Measurements from ENCODE around the gene SHOC1.
A peak's percentile ranks its signal among the peaks of the same experiment; 100 is the strongest.
"Not testable (repeated sequence)": the region's sequence is repeated elsewhere in the genome, so short reads cannot be mapped to it uniquely, and the experiment has no call there.

SHOC1 gene

GRCh38 chr9:111815285-111816070 is 20.7 kb upstream of the SHOC1 start:
- no peak overlapping the region for H3K4me3 Mint-ChIP-seq
- H3K27ac Mint-ChIP-seq = no peak overlapping the region
- H3K9me3 Mint-ChIP-seq = no peaks in the 10 kb centered on the region

DNA sequence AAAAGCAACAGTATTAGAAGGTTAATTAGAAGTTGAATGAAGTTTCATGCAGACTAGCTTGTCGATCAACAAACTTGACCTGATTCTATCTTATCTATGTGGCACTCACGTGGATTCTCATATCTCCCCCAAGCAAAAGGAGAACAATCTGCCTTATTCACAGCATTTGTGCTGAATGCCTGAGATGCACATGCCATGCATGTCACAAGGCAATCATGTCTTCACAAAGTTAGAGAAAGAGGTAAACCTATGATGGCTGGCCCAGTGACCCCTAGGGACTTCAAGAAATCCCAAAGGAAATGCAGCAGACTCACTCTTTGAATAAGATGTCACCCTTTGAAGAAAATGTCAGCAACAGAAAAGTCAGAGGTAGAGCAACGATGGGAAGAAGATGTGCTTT is 17.6 kb upstream of the SHOC1 start:
- no peaks in the 10 kb centered on the region for H3K36me3 Mint-ChIP-seq (ENCODE audit: low read depth)
- peaks cover 1% of the 10 kb centered on the region for H3K4me1 Mint-ChIP-seq
- no peak for DNase-seq
- no peaks in the 10 kb centered on the region for H3K9me3 Mint-ChIP-seq
- H3K4me3 Mint-ChIP-seq = no peak overlapping the region
- H3K27ac Mint-ChIP-seq = no peak overlapping the region
- ATAC-seq = no peak
- H3K27me3 Mint-ChIP-seq = no peaks in the 10 kb centered on the region

More at GRCh38 chr9:111815285-111816070, 20.7 kb upstream of the SHOC1 start:
- H3K27me3 Mint-ChIP-seq = no peaks in the 10 kb centered on the region
- ATAC-seq (no peak), DNase-seq (no peak)
- no peaks in the 10 kb centered on the region for H3K4me1 Mint-ChIP-seq
- no peaks in the 10 kb centered on the region for H3K36me3 Mint-ChIP-seq (ENCODE audit: low read depth)

DNA sequence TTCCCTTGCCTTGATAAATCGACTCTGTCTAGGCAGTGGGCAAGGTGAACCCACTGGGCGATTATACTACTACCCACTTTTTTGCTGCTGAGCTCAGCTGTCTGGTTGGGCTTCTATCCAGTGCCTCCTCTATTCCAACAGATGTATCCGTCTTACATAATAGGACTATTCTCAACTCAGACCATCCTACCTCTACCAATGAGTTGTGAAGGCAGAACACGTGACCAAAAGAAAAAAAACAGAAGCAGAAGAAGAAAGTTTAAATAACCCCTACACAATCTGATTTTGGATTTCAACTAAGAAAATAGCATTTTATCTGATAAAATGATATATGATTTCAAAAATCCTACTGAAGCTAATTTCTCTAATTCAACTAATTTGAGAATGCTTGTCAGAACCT is 16.2 kb upstream of the SHOC1 start:
- DNase-seq (no peak), ATAC-seq (no peak)
- Mint-ChIP-seq H3K9me3 (no peaks in the 10 kb centered on the region), H3K4me1 (peaks cover 8% of the 10 kb centered on the region), H3K27me3 (no peaks in the 10 kb centered on the region), H3K27ac (no peak overlapping the region), H3K4me3 (no peak overlapping the region), H3K36me3 (ENCODE audit: low read depth) (no peaks in the 10 kb centered on the region)

GRCh38 chr9:111810415-111810814 is 15.7 kb upstream of the SHOC1 start:
- H3K27me3 Mint-ChIP-seq; H3K36me3 Mint-ChIP-seq (ENCODE audit: low read depth); H3K4me3 Mint-ChIP-seq; H3K27ac Mint-ChIP-seq; ATAC-seq; H3K9me3 Mint-ChIP-seq; DNase-seq: not testable (repeated sequence)
- peaks cover 13% of the 10 kb centered on the region for H3K4me1 Mint-ChIP-seq

DNA sequence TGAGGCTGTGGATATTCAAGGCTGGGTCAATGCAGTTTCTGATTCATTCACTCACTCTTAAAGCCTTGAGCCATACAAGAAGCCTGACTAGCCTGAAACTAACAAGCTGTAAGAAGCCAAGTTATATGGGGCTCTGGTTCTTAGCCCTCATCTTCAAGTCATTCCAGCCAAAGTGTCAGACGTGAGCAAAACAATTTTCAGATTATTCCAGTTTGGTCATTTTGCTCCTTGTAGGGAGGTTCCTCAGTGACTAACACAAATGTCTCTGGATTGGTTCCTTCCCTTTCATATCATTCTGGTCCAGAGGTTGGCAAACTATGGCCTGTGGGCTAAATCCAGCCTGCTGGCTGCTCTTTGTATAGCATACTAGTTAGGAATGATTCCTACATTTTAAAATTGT is 12.5 kb upstream of the SHOC1 start:
- ATAC-seq (no peak), DNase-seq (no peak)
- no peaks in the 10 kb centered on the region for H3K27me3 Mint-ChIP-seq
- no peak overlapping the region for H3K27ac Mint-ChIP-seq
- peaks cover 3% of the 10 kb centered on the region for H3K36me3 Mint-ChIP-seq (ENCODE audit: low read depth)
- H3K9me3 Mint-ChIP-seq = no peaks in the 10 kb centered on the region
- H3K4me3 Mint-ChIP-seq = no peak overlapping the region
- H3K4me1 Mint-ChIP-seq = peaks cover 32% of the 10 kb centered on the region

DNA sequence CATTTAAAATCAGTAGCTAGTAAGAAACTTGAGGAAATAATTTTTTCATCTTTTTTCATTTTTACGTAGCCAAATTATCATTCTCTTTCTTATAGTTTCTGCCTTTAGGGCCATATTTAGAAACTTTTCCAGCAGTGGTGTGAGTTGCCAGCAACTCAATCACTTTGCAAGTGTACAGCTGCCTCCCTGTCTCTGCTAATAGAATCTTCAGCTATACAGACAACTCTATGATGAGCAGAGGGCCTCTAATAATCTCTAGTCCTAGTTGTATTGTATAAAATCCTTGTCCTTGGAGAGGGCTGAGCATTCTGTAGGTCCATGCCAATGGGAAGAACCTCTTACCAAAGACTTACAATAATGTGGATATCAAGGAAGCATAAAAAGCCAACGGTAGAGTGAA is 11.5 kb upstream of the SHOC1 start:
- no peaks in the 10 kb centered on the region for H3K27me3 Mint-ChIP-seq
- H3K36me3 Mint-ChIP-seq (ENCODE audit: low read depth) = peaks cover 3% of the 10 kb centered on the region
- H3K4me1 Mint-ChIP-seq = peaks cover 34% of the 10 kb centered on the region
- ATAC-seq (no peak), DNase-seq (no peak)
- no peak overlapping the region for H3K4me3 Mint-ChIP-seq
- H3K27ac Mint-ChIP-seq = no peak overlapping the region
- no peaks in the 10 kb centered on the region for H3K9me3 Mint-ChIP-seq

DNA sequence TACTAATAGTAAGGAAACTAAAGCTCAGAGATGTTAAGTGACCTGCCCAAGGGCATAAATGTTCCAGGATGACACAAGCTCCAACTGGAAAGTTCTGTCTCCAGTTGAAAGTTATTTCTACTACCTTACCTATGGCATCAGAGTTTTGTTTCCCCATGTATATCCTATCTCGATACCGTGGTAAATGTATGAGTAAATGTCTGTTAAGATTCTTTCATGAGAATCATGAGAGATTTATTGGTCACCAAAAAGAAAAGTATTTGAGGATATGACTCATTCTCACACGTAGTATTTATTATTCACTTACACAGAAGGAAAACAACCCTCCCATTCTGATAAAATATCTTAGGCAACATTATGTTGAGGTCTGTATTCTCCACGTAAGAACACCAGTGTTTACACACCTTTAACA is 11.1 kb upstream of the SHOC1 start:
- H3K4me1 Mint-ChIP-seq = peaks cover 34% of the 10 kb centered on the region
- H3K27ac Mint-ChIP-seq = peak overlapping the region; percentile 29
- no peaks in the 10 kb centered on the region for H3K27me3 Mint-ChIP-seq
- no peak overlapping the region for H3K4me3 Mint-ChIP-seq
- H3K36me3 Mint-ChIP-seq (ENCODE audit: low read depth) = peaks cover 3% of the 10 kb centered on the region
- DNase-seq = no peak
- ATAC-seq = peak; percentile 78
- H3K9me3 Mint-ChIP-seq = no peaks in the 10 kb centered on the region

DNA sequence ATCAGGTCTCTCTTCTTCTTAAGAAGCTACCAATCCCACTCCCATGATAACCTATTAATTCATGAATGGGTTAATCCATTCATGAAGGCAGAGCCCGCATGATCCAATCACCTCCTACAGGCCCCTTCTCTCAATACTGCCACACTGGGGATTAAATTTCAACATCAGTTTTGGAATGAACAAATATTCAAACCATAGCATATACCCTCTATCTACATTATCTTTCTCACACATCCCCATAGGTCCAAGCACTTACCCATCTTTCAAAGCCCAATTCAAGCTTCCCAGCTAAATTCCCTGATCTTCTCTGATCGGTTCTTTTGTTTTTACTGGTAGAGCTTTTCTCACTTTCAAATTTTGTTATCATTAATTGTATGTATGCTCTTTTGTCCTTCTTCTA is 10.5 kb upstream of the SHOC1 start:
- no peak overlapping the region for H3K4me3 Mint-ChIP-seq
- ATAC-seq (no peak), DNase-seq (no peak)
- H3K27ac Mint-ChIP-seq = peak overlapping the region; percentile 47
- H3K36me3 Mint-ChIP-seq (ENCODE audit: low read depth) = peaks cover 3% of the 10 kb centered on the region
- H3K4me1 Mint-ChIP-seq = peaks cover 34% of the 10 kb centered on the region
- no peaks in the 10 kb centered on the region for H3K9me3 Mint-ChIP-seq
- H3K27me3 Mint-ChIP-seq = no peaks in the 10 kb centered on the region

DNA sequence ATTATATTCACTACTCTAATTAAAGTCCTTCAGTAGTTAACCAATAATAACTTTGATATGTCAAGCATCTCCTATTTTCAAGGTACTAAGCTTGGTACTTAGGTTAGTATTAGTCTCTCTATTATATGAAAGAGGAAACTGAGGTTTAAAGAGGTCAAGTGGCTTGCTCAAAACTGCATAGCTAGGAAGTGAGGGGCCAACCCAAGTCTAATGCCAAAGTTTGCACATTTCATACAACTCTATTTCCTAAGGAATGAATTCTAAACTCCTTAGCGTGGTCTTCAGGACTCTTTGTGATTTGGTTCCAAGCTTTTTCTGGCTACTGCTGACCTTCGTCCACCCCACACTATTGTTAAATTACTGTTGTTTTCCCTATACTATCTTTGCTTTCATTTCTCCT is 9.9 kb upstream of the SHOC1 start:
- no peaks in the 10 kb centered on the region for H3K27me3 Mint-ChIP-seq
- ATAC-seq (no peak), DNase-seq (no peak)
- peaks cover 34% of the 10 kb centered on the region for H3K4me1 Mint-ChIP-seq
- peak overlapping the region; percentile 46 for H3K4me3 Mint-ChIP-seq
- H3K9me3 Mint-ChIP-seq = no peaks in the 10 kb centered on the region
- H3K36me3 Mint-ChIP-seq (ENCODE audit: low read depth) = peaks cover 3% of the 10 kb centered on the region
- peak overlapping the region; percentile 64 for H3K27ac Mint-ChIP-seq

DNA sequence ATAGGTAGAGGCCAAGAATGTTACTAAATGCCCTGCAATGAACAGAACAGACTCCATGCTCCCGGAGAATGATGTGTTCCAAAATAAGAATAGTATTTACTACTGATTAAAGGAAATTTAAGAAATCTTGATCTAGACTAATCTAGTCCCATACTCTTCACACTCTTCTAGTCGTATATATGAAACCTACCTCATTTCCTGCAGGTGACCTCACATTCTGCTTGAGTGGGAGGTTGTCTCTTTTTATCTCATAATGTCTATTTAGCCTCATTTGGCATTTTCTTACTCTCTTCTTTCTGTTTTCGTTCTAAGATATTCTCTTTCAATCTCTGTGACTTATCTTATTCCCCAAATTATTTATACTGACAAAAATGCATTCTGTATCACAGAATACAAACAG is 9.2 kb upstream of the SHOC1 start:
- ATAC-seq (peak; percentile 69), DNase-seq (peak; percentile 6)
- H3K27me3 Mint-ChIP-seq = no peaks in the 10 kb centered on the region
- peaks cover 3% of the 10 kb centered on the region for H3K36me3 Mint-ChIP-seq (ENCODE audit: low read depth)
- H3K4me3 Mint-ChIP-seq = peak overlapping the region; percentile 46
- peak overlapping the region; percentile 64 for H3K27ac Mint-ChIP-seq
- no peaks in the 10 kb centered on the region for H3K9me3 Mint-ChIP-seq
- H3K4me1 Mint-ChIP-seq = peaks cover 34% of the 10 kb centered on the region

DNA sequence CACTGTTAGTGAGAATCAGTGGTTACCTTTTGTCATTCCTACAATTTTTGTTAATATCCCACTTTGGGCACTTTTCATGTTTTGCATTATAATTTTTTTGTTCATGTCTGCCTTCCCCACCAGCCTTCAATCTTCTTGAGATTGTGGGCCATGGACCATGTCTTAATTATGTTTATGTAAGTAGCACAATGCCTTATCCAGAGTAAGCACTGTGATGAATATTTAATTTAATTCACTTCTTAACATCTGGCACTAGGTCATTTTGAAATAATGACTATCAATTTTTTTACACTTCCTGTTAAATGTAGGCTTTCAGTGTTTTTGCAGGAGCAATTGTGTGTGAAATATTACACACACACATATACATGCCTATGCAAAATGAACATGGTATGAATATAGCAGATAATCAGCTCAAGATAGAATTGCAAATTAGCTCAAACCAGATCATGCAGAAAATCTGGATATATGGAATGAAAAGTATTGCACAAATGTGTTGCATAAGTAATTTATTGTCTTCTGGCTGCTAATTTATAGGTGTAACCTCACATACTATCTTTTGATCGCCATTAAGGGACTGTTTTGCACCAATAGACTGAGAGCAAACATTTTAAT is 5.3 kb upstream of the SHOC1 start:
- Mint-ChIP-seq H3K4me1 (peaks cover 18% of the 10 kb centered on the region), H3K27ac (no peak overlapping the region), H3K36me3 (ENCODE audit: low read depth) (no peaks in the 10 kb centered on the region), H3K9me3 (no peaks in the 10 kb centered on the region), H3K4me3 (no peak overlapping the region), H3K27me3 (no peaks in the 10 kb centered on the region)
- ATAC-seq (no peak), DNase-seq (no peak)

GRCh38 chr9:111799506-111799905 is 4.8 kb upstream of the SHOC1 start:
- Mint-ChIP-seq H3K27me3 (no peaks in the 10 kb centered on the region), H3K27ac (no peak overlapping the region), H3K9me3 (no peaks in the 10 kb centered on the region), H3K4me1 (peaks cover 12% of the 10 kb centered on the region), H3K36me3 (ENCODE audit: low read depth) (no peaks in the 10 kb centered on the region), H3K4me3 (no peak overlapping the region)
- DNase-seq = no peak
- no peak for ATAC-seq

GRCh38 chr9:111798786-111799185 is 4.0 kb upstream of the SHOC1 start:
- peaks cover 5% of the 10 kb centered on the region for H3K4me1 Mint-ChIP-seq
- no peak overlapping the region for H3K4me3 Mint-ChIP-seq
- DNase-seq (no peak), ATAC-seq (no peak)
- no peaks in the 10 kb centered on the region for H3K9me3 Mint-ChIP-seq
- H3K36me3 Mint-ChIP-seq (ENCODE audit: low read depth) = no peaks in the 10 kb centered on the region
- no peaks in the 10 kb centered on the region for H3K27me3 Mint-ChIP-seq
- H3K27ac Mint-ChIP-seq = no peak overlapping the region

GRCh38 chr9:111795557-111795839 is 761 bp upstream of the SHOC1 start:
- H3K27me3 Mint-ChIP-seq = no peaks in the 10 kb centered on the region
- no peak overlapping the region for H3K27ac Mint-ChIP-seq
- H3K4me3 Mint-ChIP-seq = no peak overlapping the region
- no peaks in the 10 kb centered on the region for H3K4me1 Mint-ChIP-seq
- no peaks in the 10 kb centered on the region for H3K9me3 Mint-ChIP-seq
- DNase-seq = no peak
- no peak for ATAC-seq
- H3K36me3 Mint-ChIP-seq (ENCODE audit: low read depth) = no peaks in the 10 kb centered on the region

DNA sequence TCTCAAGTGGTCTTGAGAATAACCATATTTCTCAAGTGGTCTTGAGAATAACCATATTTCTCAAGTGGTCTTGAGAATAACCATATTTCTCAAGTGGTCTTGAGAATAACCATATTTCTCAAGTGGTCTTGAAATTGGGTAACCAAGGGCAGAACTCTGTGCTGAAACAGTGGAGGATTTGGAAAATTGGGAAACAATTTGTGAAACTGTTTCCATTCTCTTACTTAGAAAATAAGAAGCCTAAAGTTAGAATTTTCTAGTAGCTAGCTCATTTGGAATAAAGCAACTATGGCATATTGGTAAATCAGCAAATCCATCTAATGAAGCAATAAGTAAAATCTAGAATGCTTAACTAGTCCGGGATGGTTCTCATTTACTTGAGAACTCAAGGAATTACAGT is 2.9 kb downstream of the SHOC1 start:
- ATAC-seq; H3K27ac Mint-ChIP-seq; H3K27me3 Mint-ChIP-seq; H3K36me3 Mint-ChIP-seq (ENCODE audit: low read depth); H3K4me3 Mint-ChIP-seq; DNase-seq; H3K4me1 Mint-ChIP-seq; H3K9me3 Mint-ChIP-seq: not testable (repeated sequence)

Data from activated naive CD8-positive, alpha-beta T cell treated with anti-CD3 and anti-CD28 coated beads, Interleukin-2, amount 50 U/mL, for 24 hours (primary cell).